ENCODE results near the gene TFPT.

TFPT gene

DNA sequence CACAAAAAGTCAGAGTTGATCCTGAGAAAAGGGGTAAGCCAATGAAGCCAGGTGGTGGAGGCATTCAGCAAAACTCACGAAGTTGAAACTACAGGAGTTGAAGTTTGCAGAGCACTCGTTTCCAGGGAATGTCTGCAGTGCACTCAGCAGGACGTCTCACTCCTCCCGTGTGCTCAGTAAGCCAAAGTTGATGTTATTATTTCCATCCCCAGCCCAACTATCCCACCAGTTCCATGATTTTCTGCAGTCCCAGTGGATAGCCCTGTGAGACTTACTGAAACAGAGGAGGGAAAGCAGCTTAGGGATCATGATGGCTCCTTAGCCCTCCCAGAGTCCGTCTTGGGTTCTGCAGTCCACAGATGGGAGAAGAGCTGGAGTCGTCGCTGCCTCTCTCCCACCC, 34.4 kb downstream of the TFPT start, which contains the start of gene TARM1:
Gene TARM1 (minus strand): TSS at position 334 of the 400 bp plus-strand sequence. CDS start 25 bp downstream, at position 309.
- no peak for DNase-seq (ENCODE audit: low read depth in 2 of 2)

DNA sequence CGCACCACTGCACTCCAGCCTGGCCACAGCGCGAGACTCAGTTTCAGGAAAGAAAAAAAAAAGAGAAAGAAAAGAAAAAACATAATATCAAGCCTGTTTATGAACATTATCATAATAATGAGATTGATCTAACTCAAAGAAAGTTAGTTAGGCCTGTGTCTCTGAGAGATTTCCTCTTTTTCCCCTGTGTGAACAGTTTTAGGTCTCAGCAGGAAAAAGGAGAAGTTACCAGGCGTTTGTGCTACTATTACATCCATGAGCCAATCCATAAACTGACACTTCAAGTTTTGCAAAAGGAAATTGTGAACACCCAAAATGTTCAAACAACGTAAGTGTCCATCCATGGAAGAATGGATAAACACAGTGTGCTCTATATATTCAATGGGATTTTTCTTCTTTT, 38.1 kb downstream of the TFPT start:
- DNase-seq (ENCODE audit: low read depth in 2 of 2): no peak

DNA sequence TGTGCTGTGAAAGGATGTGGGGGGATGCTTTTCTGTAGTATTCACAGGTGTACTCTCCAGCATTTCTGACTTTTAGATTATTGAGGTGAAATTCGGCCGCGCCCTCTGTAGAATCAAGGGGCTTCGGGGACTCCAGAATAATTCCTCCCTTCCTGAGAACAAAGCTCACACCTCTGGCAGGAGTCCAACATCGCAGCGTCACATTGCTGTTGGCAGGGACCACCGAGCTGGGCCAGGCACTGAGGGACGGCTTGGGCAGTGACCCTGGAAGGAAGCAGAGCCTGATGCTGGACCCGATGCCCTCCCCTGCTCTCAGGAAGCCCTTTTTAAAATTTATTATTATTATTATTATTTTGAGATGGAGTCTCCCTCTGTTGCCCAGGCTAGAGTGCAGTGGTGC, 40.6 kb downstream of the TFPT start:
- DNase-seq (ENCODE audit: low read depth in 2 of 2): no peak

GRCh38 chr19:54073829-54074228, 41.6 kb downstream of the TFPT start:
- DNase-seq (ENCODE audit: low read depth in 2 of 2): no peak

GRCh38 chr19:54069470-54069869, 46.0 kb downstream of the TFPT start:
- DNase-seq (ENCODE audit: low read depth in 2 of 2): no peak

DNA sequence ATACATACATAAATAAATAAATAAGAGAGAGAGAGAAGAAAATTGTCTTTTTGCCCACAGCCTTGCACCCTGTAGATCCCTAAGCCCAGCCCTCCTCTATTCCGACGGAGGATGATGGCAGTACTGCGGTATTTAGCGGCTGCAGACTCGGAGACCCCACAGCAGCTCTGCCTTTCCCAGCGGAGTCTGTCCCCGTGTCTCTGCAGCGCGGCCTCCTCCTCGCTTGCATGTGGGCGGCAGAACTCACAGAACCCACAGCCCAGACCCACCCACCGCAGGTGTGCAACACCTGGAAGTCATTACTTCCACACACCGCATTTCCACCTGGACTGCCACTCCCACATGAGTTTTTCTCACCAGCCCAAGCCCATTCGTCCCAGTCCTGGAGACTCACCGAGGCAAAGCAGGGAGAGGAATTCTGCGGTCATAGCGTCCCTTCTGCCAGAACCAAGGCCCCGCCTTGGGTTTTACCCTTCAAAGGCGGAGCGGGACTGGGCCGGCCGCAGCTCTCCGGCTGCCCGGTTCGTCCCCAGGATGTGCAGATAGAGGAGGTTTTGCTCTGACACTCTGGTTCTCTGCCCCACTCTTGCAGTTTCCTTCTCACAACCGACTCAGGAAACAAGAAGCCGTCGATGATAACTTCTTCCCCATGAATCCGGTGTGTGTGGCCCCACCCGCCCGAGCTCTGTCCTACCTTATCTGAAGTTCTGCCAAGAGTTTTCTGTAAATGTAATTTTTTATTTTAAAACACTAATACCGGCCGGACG, 51.9 kb downstream of the TFPT start, which contains the start of gene VSTM1:
Gene VSTM1 (minus strand): TSS at position 548 of the 767 bp plus-strand sequence. CDS start 120 bp downstream, at position 428.
- DNase-seq (ENCODE audit: low read depth in 2 of 2): no peak

DNA sequence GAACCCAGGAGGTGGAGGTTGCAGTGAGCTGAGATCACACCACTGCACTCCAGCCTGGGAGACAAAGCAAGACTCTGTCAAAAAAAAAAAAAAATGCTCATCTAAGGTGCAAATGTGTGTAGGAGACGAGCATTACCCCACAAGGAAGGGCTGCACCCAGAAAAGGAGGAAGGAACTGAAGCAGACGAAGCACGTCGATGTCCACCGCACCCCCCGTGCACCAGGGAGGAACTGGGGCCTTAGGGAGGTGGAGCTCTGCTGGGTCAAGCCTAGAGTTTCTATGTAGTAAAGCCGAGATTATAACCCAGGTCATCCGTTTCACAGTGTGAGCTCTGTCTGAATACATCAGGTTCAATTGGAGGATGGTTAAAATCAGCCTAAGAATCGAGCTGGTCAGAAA, 52.8 kb downstream of the TFPT start:
- DNase-seq (ENCODE audit: low read depth in 2 of 2): no peak

Data from stimulated activated CD4-positive, alpha-beta T cell treated with anti-CD3 and anti-CD28 coated beads, Interleukin-12 subunit alpha, Interleukin-12 subunit beta, amount 100 ng/mL, for 24 hours (primary cell).